Occipital lobe (tissue), 2 donors: ENCODE data around the gene SRA1. TPM values are rescaled to one million over a fixed set of nuclear protein-coding genes. Genes with fewer than 3 reads are reported as not detected.
A peak's percentile ranks its signal among the peaks of the same experiment; 100 is the strongest.
"Not testable (repeated sequence)": the region's sequence is repeated elsewhere in the genome, so short reads cannot be mapped to it uniquely, and the experiment has no call there.

ENCODE experiments used
- DNase-seq: peaks from one replicate; lab custom pipeline; 2025; lab: John Stamatoyannopoulos, UW
- total RNA-seq: library from RNA; depleted of rRNA; stranded (reverse); fragments of >200 nt; gene quantifications from one replicate; pipeline ENCODE4 v1.2.3, GENCODE V29; 2014

The SRA1 gene
- 17.0 TPM for total RNA-seq

DNA sequence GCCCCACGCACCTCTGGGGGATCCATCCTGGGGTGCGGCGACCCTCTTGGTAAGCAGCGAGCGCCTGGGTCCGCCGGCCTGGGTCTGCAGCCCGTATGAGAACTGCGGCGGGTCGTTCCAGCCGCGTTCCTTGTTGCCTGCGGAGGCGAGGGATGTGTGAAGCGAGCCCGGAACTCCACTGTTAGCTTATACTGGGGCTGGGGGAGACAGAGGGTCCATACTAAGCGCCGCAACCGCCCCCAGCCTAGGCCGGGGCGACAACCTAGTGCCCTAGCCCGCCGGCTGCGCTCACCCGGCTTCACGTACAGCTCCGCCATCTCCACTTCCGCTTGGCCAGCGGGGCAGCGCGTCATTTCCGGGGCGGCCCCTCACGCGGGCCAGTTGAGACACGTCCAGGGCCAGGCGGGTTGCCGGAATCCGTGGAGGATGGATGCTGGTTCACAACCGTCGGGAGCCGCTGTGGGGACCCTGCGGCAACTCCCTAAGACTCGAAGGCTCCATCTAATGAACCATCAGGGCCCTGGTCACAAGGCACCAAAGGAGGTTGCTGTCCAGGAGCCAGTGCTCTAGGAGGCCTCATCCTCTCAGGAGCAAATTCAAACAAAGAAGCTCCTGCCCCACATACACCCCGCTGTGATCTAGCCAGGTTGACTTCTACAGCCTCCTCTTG lies at the start of gene SRA1:
TSS of gene SRA1 (minus strand) at position 338 of the 670 bp plus-strand sequence. CDS start at position 317, 21 bp downstream.
- peak; percentile 88 for DNase-seq

DNA sequence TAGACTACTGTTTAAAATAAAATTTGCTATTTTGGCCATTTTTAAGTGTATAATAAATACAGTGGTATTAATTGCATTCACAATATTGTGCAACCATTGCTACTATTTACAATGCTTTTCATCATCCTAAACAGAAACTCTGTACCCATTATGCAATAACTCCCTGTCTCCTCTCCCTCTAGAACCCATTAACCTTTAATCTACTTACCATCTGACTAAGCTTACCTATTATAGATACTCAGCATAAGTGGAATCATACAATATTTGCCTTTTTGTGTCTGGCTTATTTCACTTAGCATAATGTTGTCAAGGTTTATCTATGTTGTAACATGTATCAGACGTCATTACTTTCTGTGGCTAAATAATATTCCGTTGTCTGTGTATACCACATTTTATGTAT lies 49.8 kb upstream of the SRA1 start:
- DNase-seq: no peak

DNA sequence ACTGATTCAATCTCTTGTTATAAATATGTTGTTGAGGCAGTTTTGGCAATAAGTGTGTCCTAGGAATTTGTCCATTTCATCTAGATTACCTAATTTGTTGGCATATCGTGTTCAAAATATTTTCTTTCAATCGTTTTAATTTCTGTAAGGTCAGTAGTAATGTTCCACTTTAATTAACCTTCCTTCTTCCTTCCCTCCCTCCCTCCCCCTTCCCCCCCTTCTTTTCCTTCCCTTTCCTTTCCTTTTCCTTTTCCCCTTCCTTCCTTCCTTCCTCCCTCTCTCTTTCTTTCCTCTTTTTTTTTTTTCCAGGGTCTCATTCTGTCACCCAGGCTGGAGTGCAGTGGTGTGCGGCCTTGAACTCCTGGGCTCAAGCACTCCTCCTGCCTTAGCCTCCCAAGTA lies 48.6 kb upstream of the SRA1 start:
- no peak for DNase-seq

DNA sequence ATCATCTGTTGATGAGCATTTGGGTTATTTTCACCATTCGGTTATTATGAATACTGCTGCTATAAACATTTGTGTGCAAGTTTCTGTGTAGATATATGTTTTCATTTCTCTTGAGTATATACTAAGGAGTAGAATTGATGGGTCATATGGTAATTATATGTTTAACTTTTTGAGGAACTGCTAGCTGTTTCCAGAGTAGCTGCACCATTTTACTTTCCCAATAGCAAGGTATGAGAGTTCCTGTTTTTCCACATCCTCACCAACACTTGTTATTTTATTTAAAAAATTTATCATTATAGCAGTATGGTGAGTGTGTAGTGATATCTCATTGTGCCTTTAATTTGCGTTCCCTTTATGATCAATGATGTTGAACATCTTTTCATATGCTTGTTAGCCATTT lies 46.5 kb upstream of the SRA1 start:
- no peak for DNase-seq

- not testable (repeated sequence) for DNase-seq
These were observed 46.1 kb upstream of the SRA1 start for GRCh38 chr5:140603446-140603698.

DNA sequence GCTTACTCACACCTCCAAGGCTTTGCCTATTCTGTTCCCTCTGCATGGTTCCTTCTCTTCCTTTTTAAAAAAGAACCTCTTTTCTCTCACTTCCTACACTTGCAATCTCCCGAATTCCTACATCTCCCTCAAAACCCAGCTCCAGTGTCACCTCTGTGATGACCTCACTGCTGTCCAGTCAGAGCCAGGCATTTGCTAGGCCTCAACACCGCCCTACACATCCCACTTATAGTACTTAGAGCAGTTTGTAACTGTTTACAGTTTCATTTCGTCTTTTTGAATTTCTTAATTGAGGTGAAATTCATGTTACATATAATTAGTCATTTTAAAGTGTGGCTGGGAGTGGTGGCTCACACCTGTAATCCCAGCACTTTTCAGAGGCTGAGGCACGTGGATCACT lies 44.9 kb upstream of the SRA1 start:
- no peak for DNase-seq

DNA sequence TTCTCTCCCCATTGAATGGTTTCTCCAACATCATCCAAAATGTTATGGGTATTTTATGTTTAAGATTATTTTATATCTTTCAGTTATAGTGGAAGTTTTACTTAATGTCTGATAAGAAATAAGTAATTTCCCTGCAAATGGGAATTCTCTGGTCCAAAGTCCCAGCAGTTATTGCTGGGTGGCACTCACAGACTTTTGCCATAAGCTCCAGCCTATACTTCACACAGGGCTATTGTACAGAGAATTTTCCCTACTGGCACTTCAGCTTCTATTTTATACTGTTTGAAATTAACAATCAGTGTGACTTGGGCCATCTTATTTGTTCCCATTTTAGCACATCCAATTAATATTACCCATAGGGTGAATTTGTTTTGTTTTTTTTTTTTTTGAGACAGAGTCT lies 42.8 kb upstream of the SRA1 start:
- no peak for DNase-seq

DNA sequence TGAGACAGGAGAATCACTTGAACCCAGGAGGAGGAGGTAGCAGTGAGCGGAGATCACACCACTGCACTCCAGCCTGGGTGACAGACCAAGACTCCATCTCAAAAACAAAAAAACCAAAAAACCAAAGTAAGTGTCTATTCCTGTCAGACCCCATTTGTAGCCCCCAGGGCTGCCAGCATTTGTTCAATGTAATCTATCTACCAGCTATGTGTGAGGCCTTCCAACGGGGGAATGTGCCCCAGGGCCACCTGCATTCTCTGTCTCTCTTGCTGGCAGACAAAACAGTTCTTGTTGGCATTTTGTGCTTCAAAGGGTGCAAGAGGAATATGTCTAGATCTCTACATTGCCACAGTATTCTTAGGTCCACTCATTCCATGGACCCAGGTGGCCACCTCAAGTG lies 41.6 kb upstream of the SRA1 start:
- DNase-seq: no peak

DNA sequence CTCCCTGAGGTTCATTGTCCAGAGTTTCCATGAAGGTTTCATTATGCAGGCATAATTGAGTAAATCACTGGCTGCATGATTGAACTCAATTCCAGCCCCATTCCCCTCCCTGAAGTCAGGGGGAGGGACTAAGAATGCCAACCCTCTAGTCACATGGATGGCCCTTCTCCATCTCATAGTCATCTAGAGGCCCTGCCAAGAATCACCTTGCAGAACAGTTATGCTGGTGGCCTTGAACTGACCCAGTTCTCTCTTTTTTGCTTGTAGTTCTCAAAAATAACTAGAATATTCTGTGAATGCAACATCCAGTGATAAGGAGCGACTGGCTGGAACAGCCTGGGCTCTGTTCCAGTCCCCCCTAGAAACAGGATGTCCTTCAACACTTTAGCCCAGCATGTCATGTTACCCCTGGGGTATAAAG lies 39.1 kb upstream of the SRA1 start:
- DNase-seq: no peak

DNA sequence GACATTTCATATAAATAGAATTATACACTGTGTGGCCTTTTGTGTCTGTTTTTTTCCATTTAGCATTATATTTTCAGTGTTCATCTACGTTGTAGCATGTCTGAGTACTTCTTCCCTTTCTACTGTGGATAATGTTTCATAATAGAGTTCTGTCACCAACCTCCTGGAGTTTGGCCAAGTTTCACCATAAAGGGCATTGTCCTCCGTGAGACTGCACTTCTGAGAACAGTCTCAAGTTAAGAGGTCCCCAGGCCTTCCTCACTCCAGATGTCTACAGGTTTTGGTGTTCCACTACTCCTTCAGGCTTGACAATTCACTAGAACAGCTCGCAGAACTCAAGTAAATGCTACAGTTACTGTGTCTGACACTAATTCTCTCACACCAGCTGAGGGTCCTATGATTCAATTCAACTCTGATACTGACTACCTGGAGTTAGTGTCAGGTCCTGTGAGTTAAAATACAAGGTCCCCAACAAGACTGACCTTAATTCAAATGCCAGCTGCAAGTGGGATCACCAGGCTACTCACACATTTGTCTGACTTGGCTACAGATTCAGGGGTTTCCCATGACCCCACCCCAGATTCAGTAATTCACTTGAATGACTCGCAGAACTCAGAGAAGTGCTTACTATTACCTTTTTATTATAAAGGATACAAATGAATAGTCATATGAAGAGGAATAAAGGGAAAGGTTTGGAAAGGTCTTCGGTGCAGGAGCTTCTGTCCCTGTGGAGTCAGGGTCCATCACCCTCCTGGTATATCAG lies 38.4 kb upstream of the SRA1 start:
- no peak for DNase-seq

- no peak for DNase-seq
These were observed 36.9 kb upstream of the SRA1 start for GRCh38 chr5:140594169-140594568.

GRCh38 chr5:140593070-140593469 lies 35.8 kb upstream of the SRA1 start:
- not testable (repeated sequence) for DNase-seq

GRCh38 chr5:140591747-140592372 lies 34.6 kb upstream of the SRA1 start:
- DNase-seq: no peak

DNA sequence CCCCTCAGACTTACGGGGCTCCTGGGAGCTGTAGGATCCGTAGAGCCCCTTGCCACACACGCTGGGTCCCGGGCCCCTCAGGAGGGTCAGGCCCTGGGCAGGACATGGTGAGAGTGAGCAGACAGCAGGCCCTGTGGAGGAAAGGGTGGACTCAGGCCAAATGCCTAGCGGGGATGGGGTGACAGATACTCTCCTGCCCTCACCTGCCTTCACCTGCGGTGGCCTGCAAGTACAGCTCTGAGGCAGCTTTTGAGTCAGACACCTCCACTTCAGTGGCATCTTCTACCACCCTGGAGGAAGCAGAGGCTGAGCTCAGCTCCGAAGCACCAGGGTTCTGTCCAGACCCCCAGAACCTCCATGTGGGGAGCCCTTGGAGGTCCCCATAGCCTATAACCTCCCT lies 33.6 kb upstream of the SRA1 start:
- no peak for DNase-seq

DNA sequence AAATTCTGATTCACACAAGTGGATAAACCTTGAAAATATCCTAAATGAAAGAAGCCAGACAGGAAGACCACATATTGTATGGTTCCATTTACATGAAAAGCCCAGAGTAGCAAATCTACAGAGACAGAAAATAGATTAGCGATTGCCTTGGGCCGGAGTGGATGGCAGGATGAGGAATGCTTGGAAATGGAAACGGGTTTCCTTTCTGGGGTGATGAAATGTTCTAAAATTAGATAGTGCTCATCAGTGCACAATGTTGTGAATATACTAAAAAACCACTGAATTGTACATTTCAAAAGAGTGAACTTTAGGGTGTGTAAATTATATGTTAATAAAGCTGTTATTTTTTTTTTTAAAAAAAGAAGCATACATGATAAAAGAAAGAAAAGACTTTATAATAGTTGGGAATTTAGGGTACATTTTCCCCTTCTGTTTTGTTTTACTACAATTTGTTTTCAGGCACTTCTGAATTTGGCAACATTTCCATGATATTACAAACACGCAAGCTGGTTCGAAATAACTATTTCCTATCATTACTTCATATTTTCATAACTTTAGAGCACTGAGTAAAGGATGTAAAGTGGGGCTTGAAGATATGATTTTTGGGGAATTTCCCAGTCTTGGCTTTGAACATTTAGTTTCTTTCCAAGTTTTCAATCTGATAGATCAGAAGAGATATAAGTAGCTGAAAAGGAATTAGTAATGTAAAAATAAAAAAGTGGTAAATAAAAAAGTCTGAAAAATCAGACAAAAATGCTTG lies 31.2 kb upstream of the SRA1 start:
- DNase-seq: no peak

GRCh38 chr5:140587495-140587894 lies 30.2 kb upstream of the SRA1 start:
- DNase-seq: no peak

GRCh38 chr5:140579188-140579747 lies 22.0 kb upstream of the SRA1 start:
- DNase-seq: not testable (repeated sequence)

DNA sequence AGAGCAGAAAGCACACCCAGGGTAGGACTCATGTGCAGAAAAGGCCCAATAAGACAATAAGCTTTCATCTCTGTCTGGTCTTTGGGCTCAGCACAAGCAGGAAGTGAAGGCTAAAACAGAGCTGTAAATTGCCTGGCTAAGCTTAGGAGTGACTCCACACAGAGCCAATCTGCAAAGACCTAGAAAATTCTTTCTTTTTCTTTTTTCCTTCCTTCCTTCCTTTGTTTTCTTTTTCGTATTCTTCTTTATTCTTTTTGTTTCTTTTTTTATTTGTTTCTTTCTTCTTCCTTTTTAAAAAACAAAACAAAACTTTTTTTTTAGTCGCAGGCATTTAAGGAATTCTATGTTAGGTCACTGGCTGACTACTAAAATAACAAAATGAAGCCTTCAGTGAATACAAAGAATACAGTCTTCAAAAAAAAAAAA lies 19.5 kb upstream of the SRA1 start:
- DNase-seq: no peak

GRCh38 chr5:140575309-140575708 lies 18.0 kb upstream of the SRA1 start:
- DNase-seq: no peak

- DNase-seq: no peak
These were observed 16.9 kb upstream of the SRA1 start for GRCh38 chr5:140574165-140574564.

DNA sequence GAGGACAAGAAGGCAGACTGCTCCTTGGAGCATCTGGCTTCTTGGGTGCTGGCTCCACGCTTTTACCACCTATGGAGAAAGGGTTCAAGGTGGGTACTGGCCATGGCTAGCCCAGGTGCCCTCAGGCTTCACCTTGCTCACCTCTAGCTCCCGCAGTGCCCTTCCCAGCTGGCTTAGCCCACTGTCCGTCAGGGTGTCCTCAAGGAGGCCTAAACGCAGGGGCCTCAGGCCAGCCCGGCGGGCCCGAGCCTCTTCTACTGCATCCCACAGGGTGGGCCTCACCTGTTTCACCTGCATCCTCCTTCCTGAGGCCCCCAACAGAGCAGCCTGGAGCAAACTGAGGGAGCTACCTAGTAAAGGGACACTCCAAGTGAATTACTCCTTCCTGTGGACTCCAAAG lies 16.4 kb upstream of the SRA1 start:
- DNase-seq: no peak

GRCh38 chr5:140571105-140571504 lies 13.8 kb upstream of the SRA1 start:
- no peak for DNase-seq
